Glutamatergic neuron (in vitro differentiated cells): ENCODE results near the gene NT5DC3. TPM values are rescaled to one million over a fixed set of nuclear protein-coding genes. Genes with fewer than 3 reads are reported as not detected.

Experiments
- DNase-seq: peaks from one replicate; pipeline ENCODE4 v3.0.0; 2022
- H3K27ac Mint-ChIP-seq: one replicate; pipeline ENCODE4 v1.8.0; 2020; ENCODE audit warnings: mild to moderate bottlenecking, mixed read lengths, inconsistent platforms; ENCODE audit not compliant: unreplicated experiment
- H3K27me3 Mint-ChIP-seq: one replicate; pipeline ENCODE4 v1.8.0; 2020; ENCODE audit warnings: mild to moderate bottlenecking, moderate library complexity, mixed read lengths, inconsistent platforms; ENCODE audit not compliant: unreplicated experiment
- H3K36me3 Mint-ChIP-seq: one replicate; pipeline ENCODE4 v1.8.0; 2020; ENCODE audit warnings: mild to moderate bottlenecking, mixed read lengths, inconsistent platforms; ENCODE audit not compliant: unreplicated experiment
- H3K4me1 Mint-ChIP-seq: one replicate; pipeline ENCODE4 v1.8.0; 2020; ENCODE audit warnings: mild to moderate bottlenecking, low read depth, mixed read lengths, inconsistent platforms; ENCODE audit not compliant: unreplicated experiment
- H3K4me3 Mint-ChIP-seq: one replicate; pipeline ENCODE4 v1.8.0; 2020; ENCODE audit warnings: mild to moderate bottlenecking, mixed read lengths, inconsistent platforms; ENCODE audit not compliant: unreplicated experiment
- H3K9me3 Mint-ChIP-seq: one replicate; pipeline ENCODE4 v1.8.0; 2020; ENCODE audit warnings: mild to moderate bottlenecking, moderate library complexity, mixed read lengths, inconsistent platforms; ENCODE audit not compliant: unreplicated experiment
- CTCF ChIP-seq: fragments of 200-600 bp; sonication (generic); IDR thresholded peaks from one replicate; pipeline ENCODE4 v1.5.0; 2021; ENCODE audit not compliant: partially characterized antibody, unreplicated experiment
- total RNA-seq: library from RNA; stranded (reverse); fragmentation: NEBNext Ultra II Directional; extraction: Animal tissue kit (Norgen Biotek cat#: 25700); gene quantifications from one replicate; pipeline ENCODE4 v1.2.1, GENCODE V29; 2021; ENCODE audit not compliant: unreplicated experiment

The NT5DC3 gene
- total RNA-seq, 1 donor from 2014 or later, result 2.1 TPM

GRCh38 chr12:103773109-103773910 is 67.7 kb downstream of the NT5DC3 start:
- H3K4me1 Mint-ChIP-seq, result peaks cover 4% of the 10 kb centered on the region
- no peak overlapping the region for H3K27ac Mint-ChIP-seq
- no peak overlapping the region for H3K4me3 Mint-ChIP-seq
- H3K27me3 Mint-ChIP-seq, result no peaks in the 10 kb centered on the region
- no peak for DNase-seq
- no peak for TF ChIP-seq CTCF
- peaks cover 1% of the 10 kb centered on the region for H3K9me3 Mint-ChIP-seq
- H3K36me3 Mint-ChIP-seq, result no peaks in the 10 kb centered on the region

- no peak overlapping the region for H3K27ac Mint-ChIP-seq
- DNase-seq, result no peak
- TF ChIP-seq CTCF, result no peak
- no peaks in the 10 kb centered on the region for H3K27me3 Mint-ChIP-seq
- peaks cover 1% of the 10 kb centered on the region for H3K9me3 Mint-ChIP-seq
- H3K36me3 Mint-ChIP-seq, result no peaks in the 10 kb centered on the region
- no peak overlapping the region for H3K4me3 Mint-ChIP-seq
- peaks cover 4% of the 10 kb centered on the region for H3K4me1 Mint-ChIP-seq
These were observed 68.5 kb downstream of the NT5DC3 start for GRCh38 chr12:103772367-103773108.

GRCh38 chr12:103771466-103771865 is 69.6 kb downstream of the NT5DC3 start:
- H3K4me1 Mint-ChIP-seq, result peaks cover 4% of the 10 kb centered on the region
- no peak for TF ChIP-seq CTCF
- peaks cover 1% of the 10 kb centered on the region for H3K9me3 Mint-ChIP-seq
- H3K4me3 Mint-ChIP-seq, result no peak overlapping the region
- H3K27me3 Mint-ChIP-seq, result no peaks in the 10 kb centered on the region
- no peak for DNase-seq
- H3K27ac Mint-ChIP-seq, result no peak overlapping the region
- H3K36me3 Mint-ChIP-seq, result no peaks in the 10 kb centered on the region

GRCh38 chr12:103769240-103769945 is 71.6 kb downstream of the NT5DC3 start:
- H3K4me1 Mint-ChIP-seq, result peaks cover 4% of the 10 kb centered on the region
- no peak overlapping the region for H3K4me3 Mint-ChIP-seq
- peaks cover 1% of the 10 kb centered on the region for H3K9me3 Mint-ChIP-seq
- no peak for TF ChIP-seq CTCF
- no peak for DNase-seq
- H3K27ac Mint-ChIP-seq, result no peak overlapping the region
- H3K27me3 Mint-ChIP-seq, result no peaks in the 10 kb centered on the region
- H3K36me3 Mint-ChIP-seq, result no peaks in the 10 kb centered on the region
